Esophagus squamous epithelium (tissue), 5 donors: ENCODE measurements around the gene C13orf42. TPM values are rescaled to one million over a fixed set of nuclear protein-coding genes. Genes with fewer than 3 reads are reported as not detected.

Experiments
- DNase-seq: peaks from one replicate; lab custom pipeline; 2025; lab: John Stamatoyannopoulos, UW
- H3K27ac ChIP-seq, 4 donors: fragments of 200-600 bp; sonication (generic); one replicate each; pipeline ENCODE4 v1.5.1; 2016 to 2019; ENCODE audit warnings: mild to moderate bottlenecking in 1 of 4
- H3K27me3 ChIP-seq, 4 donors: fragments of 200-600 bp; sonication (generic); 1 replicate in 3 of 4; 2 replicates in 1 of 4; pipeline versions ENCODE4 v1.5.1 to v1.6.0; 2017 to 2021; ENCODE audit warnings: antibody characterized with exemption in 1 of 4
- H3K36me3 ChIP-seq, 3 donors: fragments of 200-600 bp; sonication (generic); one replicate each; pipeline ENCODE4 v1.5.1; 2016 to 2019
- H3K4me1 ChIP-seq, 3 donors: fragments of 200-600 bp; sonication (generic); one replicate each; pipeline ENCODE4 v1.5.1; 2017 to 2019
- H3K4me3 ChIP-seq, 4 donors: fragments of 200-600 bp; sonication (generic); 1 replicate in 3 of 4; 2 replicates in 1 of 4; pipeline ENCODE4 v1.5.1; 2016 to 2019; ENCODE audit warnings: mild to moderate bottlenecking in 2 of 4, moderate library complexity in 1 of 4
- H3K9me3 ChIP-seq, 3 donors: fragments of 200-600 bp; sonication (generic); one replicate each; pipeline ENCODE4 v1.5.1; 2016 to 2019
- CTCF ChIP-seq, 6 experiments: fragments of 450-650 bp in 4 of 6; fragments of 200-600 bp in 2 of 6; sonication (generic) in 2 of 6; IDR thresholded peaks; one replicate each; pipeline ENCODE4 v1.5.1; 2016 to 2019; ENCODE audit warnings: antibody characterized with exemption in 6 of 6, mild to moderate bottlenecking in 4 of 6, moderate library complexity in 4 of 6
- POLR2A ChIP-seq, 4 donors: fragments of 450-650 bp; IDR thresholded peaks; one replicate each; pipeline ENCODE4 v1.6.1; 2017; ENCODE audit warnings: antibody characterized with exemption in 4 of 4, mild to moderate bottlenecking in 4 of 4, moderate library complexity in 3 of 4
- WGBS, 2 donors: methylation state at CpG; one replicate each; pipeline ENCODE4 v1.1.5; 2018; 5-methylcytosine and 5-hydroxymethylcytosine counted together
- intact Hi-C: fragments of 100-400 bp; cut with DNase I; formaldehyde crosslinking; loops from one replicate; pipeline ENCODE4 v1.15.0; 2022
- total RNA-seq, 4 donors: library from RNA; depleted of rRNA; stranded (reverse); fragments of >200 nt; gene quantifications; one replicate each; pipeline ENCODE4 v1.1.0, GENCODE V29; 2016
- donor health status: DM: yes; HTN: yes; CAD: no.

C13orf42 gene
- total RNA-seq, 4 donors from 2014 or later, result not detected

GRCh38 chr13:51058461-51059167, 52.5 kb downstream of the C13orf42 start:
- 79 to 89% methylated on average over 5 to 6 of the region's 6 CpGs for WGBS, 2 donors
- no peak for DNase-seq
- Histone ChIP-seq H3K4me1 (no peaks in the 10 kb centered on the region), H3K36me3 (no peaks in the 10 kb centered on the region), H3K4me3 (no peak overlapping the region), H3K9me3 (no peaks in the 10 kb centered on the region), H3K27ac (no peak overlapping the region), H3K27me3 (no peaks in the 10 kb centered on the region)
- intact Hi-C loops, result no loop called here
- no peak for TF ChIP-seq POLR2A (IDR thresholded peaks at IDR 0.05)
- no peak for TF ChIP-seq CTCF (IDR thresholded peaks at IDR 0.05)

DNA sequence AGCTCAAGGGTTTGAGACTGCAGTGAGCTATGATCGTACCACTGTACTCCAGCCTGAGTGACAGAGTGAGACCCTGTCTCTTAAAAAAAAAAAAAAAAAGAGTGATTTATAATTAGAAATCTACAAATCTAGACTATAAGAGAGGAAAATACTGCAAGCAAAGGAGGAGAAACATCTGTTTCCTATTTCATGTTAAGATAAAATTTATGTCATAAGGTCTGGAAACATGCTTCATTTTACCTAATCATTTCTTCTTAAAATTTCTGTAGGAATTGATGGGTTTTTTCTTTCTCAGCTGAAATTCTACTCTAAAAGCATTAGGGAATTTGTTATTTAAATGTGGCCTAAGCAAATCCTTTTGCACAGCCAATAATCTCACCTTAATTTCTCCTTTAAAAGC, 53.2 kb downstream of the C13orf42 start:
- no peaks in the 10 kb centered on the region for H3K27me3 ChIP-seq
- 67 to 100% methylated on average over 1 of the region's 1 CpG for WGBS, 2 donors
- intact Hi-C loops, result no loop called here

GRCh38 chr13:51057001-51057400, 54.1 kb downstream of the C13orf42 start:
- Histone ChIP-seq H3K27ac (no peak overlapping the region), H3K4me3 (no peak overlapping the region), H3K9me3 (no peaks in the 10 kb centered on the region), H3K27me3 (no peaks in the 10 kb centered on the region), H3K4me1 (no peaks in the 10 kb centered on the region), H3K36me3 (no peaks in the 10 kb centered on the region)
- intact Hi-C loops, result no loop called here
- no peak for TF ChIP-seq POLR2A (IDR thresholded peaks at IDR 0.05)
- no peak for TF ChIP-seq CTCF (IDR thresholded peaks at IDR 0.05)
- DNase-seq, result no peak

More for the DNA sequence above, 53.2 kb downstream of the C13orf42 start:
- no peaks in the 10 kb centered on the region for H3K4me1 ChIP-seq
- no peak overlapping the region for H3K4me3 ChIP-seq
- no peak overlapping the region for H3K27ac ChIP-seq
- H3K9me3 ChIP-seq, result no peaks in the 10 kb centered on the region
- TF ChIP-seq POLR2A (IDR thresholded peaks at IDR 0.05), result no peak
- TF ChIP-seq CTCF (IDR thresholded peaks at IDR 0.05), result no peak
- DNase-seq, result no peak
- no peaks in the 10 kb centered on the region for H3K36me3 ChIP-seq

DNA sequence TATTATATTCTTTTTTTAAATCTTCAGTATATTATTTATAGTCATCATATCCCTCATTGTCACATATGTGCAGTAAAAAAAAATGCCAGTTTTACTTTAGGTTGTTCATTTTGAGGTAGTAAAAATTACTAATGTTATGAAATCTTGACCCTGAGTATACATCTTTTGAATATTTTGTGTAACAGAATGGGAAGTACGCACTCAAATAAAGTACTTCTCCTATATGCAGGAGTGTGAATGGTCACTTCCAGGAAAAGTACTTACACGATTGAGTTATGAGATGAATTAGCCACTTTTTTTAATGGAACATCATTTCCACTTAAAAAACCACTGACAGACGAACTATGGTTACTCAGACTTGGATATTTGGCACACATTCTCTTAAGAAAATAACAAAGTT, 58.5 kb downstream of the C13orf42 start:
- no peak overlapping the region for H3K4me3 ChIP-seq
- 58 to 64% methylated on average over 3 of the region's 3 CpGs for WGBS, 2 donors
- TF ChIP-seq CTCF (IDR thresholded peaks at IDR 0.05), result no peak
- TF ChIP-seq POLR2A (IDR thresholded peaks at IDR 0.05), result no peak
- H3K9me3 ChIP-seq, result no peaks in the 10 kb centered on the region
- intact Hi-C loops, result no loop called here
- no peak for DNase-seq
- H3K27ac ChIP-seq, result no peak overlapping the region
- H3K27me3 ChIP-seq, result no peaks in the 10 kb centered on the region
- H3K36me3 ChIP-seq, result no peaks in the 10 kb centered on the region
- H3K4me1 ChIP-seq, result no peaks in the 10 kb centered on the region

DNA sequence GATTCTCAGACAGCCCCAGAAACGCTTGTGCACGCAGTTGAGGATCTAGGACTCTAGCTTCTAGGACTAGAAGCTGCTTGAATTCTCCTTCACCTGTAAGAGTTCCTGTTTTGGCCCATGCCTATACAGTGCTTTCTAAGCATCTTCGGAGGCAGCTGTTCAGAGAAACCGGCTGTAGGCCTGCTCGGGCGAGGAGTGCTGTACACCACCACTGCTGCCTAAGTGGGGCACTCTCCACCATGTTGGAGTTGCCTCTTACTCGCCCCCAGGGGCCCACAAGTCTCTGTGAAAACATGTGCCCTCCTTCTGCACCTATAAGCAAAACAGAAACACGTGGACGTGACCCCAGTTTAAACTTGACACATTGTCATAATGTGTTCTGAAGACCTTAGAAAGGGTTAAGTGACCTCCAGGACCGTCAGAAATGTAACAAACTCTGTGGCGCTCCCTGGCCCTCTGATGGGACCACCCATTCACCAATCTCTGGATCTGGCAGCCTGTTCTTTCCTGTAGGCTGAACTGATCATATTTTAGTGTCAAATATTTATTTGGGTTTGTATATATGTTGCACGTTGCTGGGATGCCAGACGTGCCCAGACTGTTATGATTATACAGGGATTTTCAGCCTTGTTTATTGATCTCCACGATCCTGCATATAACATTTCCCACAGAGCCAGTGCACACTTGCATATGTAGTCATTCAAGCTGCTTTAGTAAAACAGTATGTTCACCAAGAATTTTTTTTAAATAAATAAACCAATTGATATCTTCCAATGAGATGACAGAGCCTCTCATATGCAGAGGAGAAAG, 60.8 kb downstream of the C13orf42 start:
- Histone ChIP-seq H3K4me1 (no peaks in the 10 kb centered on the region), H3K27ac (no peak overlapping the region), H3K9me3 (no peaks in the 10 kb centered on the region), H3K36me3 (no peaks in the 10 kb centered on the region), H3K27me3 (no peaks in the 10 kb centered on the region), H3K4me3 (no peak overlapping the region)
- intact Hi-C loops, result no loop called here
- TF ChIP-seq POLR2A (IDR thresholded peaks at IDR 0.05), result no peak
- TF ChIP-seq CTCF (IDR thresholded peaks at IDR 0.05), result no peak
- WGBS, 2 donors, result 62 to 67% methylated on average over 9 to 10 of the region's 14 CpGs
- no peak for DNase-seq
